Fibroblast of lung (primary cell): ENCODE results near the gene MISP3. TPM values are rescaled to one million over a fixed set of nuclear protein-coding genes. Genes with fewer than 3 reads are reported as not detected.

Experiments
- DNase-seq, 2 donors: peaks; one replicate each; pipeline versions ENCODE4 v3.0.0 to v3.0.0-alpha.2; 2010; ENCODE audit warnings: low read depth in 2 of 2
- H2AFZ ChIP-seq: 2 replicates; pipeline ENCODE4 v1.5.1; 2012; ENCODE audit warnings: low read length, control low read depth, inconsistent platforms
- H3K27ac ChIP-seq: 2 replicates; pipeline ENCODE4 v1.5.1; 2011; ENCODE audit warnings: low read length, control low read depth; ENCODE audit not compliant: insufficient read depth
- H3K27me3 ChIP-seq: 2 replicates; pipeline ENCODE4 v1.5.1; 2011; ENCODE audit warnings: mild to moderate bottlenecking, low read length; ENCODE audit not compliant: control insufficient read depth, insufficient read depth
- H3K36me3 ChIP-seq: 2 replicates; pipeline ENCODE4 v1.5.1; 2011; ENCODE audit warnings: low read length; ENCODE audit not compliant: control insufficient read depth, insufficient read depth
- H3K4me1 ChIP-seq: 2 replicates; pipeline ENCODE4 v1.5.1; 2011; ENCODE audit warnings: low read length; ENCODE audit not compliant: control insufficient read depth, insufficient read depth; ENCODE audit errors: extremely low read depth
- H3K4me2 ChIP-seq: 2 replicates; pipeline ENCODE4 v1.5.1; 2011; ENCODE audit warnings: low read length, control low read depth; ENCODE audit not compliant: insufficient read depth; ENCODE audit errors: extremely low read depth
- H3K4me3 ChIP-seq, 4 experiments: fragments of 200-600 bp in 1 of 4; sonication (generic) in 1 of 4; replicated peaks in 1 of 4; 2 replicates each; pipeline ENCODE4 v1.5.1; 2011 to 2016; ENCODE audit warnings: low read length in 4 of 4, low read depth in 3 of 4, mild to moderate bottlenecking in 3 of 4, control low read depth in 2 of 4, inconsistent platforms in 1 of 4, mixed read lengths in 1 of 4; ENCODE audit not compliant: insufficient read depth in 1 of 4; ENCODE audit errors: control extremely low read depth in 1 of 4
- H3K79me2 ChIP-seq: 2 replicates; pipeline ENCODE4 v1.5.1; 2012; ENCODE audit warnings: mild to moderate bottlenecking, low read length, inconsistent platforms; ENCODE audit not compliant: control insufficient read depth, insufficient read depth
- H3K9ac ChIP-seq: 2 replicates; pipeline ENCODE4 v1.5.1; 2011; ENCODE audit warnings: mild to moderate bottlenecking, low read length, control low read depth; ENCODE audit not compliant: insufficient read depth
- H3K9me3 ChIP-seq: 2 replicates; pipeline ENCODE4 v1.5.1; 2012; ENCODE audit warnings: low read depth, low read length; ENCODE audit not compliant: control insufficient read depth, insufficient read depth
- H4K20me1 ChIP-seq: 2 replicates; pipeline ENCODE4 v1.5.1; 2011; ENCODE audit warnings: low read length; ENCODE audit not compliant: control insufficient read depth, insufficient read depth; ENCODE audit errors: extremely low read depth
- EZH2 ChIP-seq: IDR thresholded peaks from 2 replicates; pipeline ENCODE4 v1.5.1; 2012; ENCODE audit warnings: low read length, control low read depth, mild to moderate bottlenecking; ENCODE audit errors: missing control alignments
- polyA plus RNA-seq, 2 donors: library from polyadenylated mRNA; depleted of rRNA in 1 of 2; stranded (reverse) in 1 of 2; unstranded in 1 of 2; fragments of >200 nt; gene quantifications; 2 replicates each; pipeline ENCODE4 v1.2.1, GENCODE V29; 2011 to 2012; ENCODE audit warnings: missing spikeins in 1 of 2
- total RNA-seq: library from RNA; depleted of rRNA; stranded (reverse); fragments of >200 nt; gene quantifications from 2 replicates; pipeline ENCODE4 v1.2.1, GENCODE V29; 2014
- TF ChIP-seq, protein P1 (sequence below), 2 donors: IDR thresholded peaks in 1 of 2; conservative IDR thresholded peaks in 1 of 2; 1 replicate in 1 of 2; 2 replicates in 1 of 2; pipeline ENCODE4 v1.5.1; 2011 to 2012; ENCODE audit warnings: low read length in 2 of 2, control low read depth in 1 of 2, inconsistent platforms in 1 of 2, low read depth in 1 of 2, mild to moderate bottlenecking in 1 of 2

Gene MISP3
- total and polyA plus RNA-seq, 2 donors (not counting 1 experiment from before 2014, with no cell fraction given): 0.33 to 0.83 TPM

GRCh38 chr19:14061751-14062557, 10.6 kb upstream of the MISP3 start, which contains the start of gene PALM3:
TSS of gene PALM3 (minus strand) at chr19:14062076. CDS start at chr19:14061980, 96 bp downstream.
- Histone ChIP-seq H2AFZ (no peak within 1 kb of the TSS), H4K20me1 (no peaks in the 10 kb centered on the region), H3K9me3 (no peaks in the 10 kb centered on the region), H3K4me1 (no peaks in the 10 kb centered on the region), H3K36me3 (no peaks in the 10 kb centered on the region), H3K9ac (no peak within 1 kb of the TSS), H3K4me3 (no peak within 1 kb of the TSS), H3K79me2 (no peaks in the 10 kb centered on the region), H3K4me2 (no peak within 1 kb of the TSS), H3K27me3 (peaks cover 5% of the 10 kb centered on the region), H3K27ac (no peak within 1 kb of the TSS)
- TF ChIP-seq, protein P1, sequence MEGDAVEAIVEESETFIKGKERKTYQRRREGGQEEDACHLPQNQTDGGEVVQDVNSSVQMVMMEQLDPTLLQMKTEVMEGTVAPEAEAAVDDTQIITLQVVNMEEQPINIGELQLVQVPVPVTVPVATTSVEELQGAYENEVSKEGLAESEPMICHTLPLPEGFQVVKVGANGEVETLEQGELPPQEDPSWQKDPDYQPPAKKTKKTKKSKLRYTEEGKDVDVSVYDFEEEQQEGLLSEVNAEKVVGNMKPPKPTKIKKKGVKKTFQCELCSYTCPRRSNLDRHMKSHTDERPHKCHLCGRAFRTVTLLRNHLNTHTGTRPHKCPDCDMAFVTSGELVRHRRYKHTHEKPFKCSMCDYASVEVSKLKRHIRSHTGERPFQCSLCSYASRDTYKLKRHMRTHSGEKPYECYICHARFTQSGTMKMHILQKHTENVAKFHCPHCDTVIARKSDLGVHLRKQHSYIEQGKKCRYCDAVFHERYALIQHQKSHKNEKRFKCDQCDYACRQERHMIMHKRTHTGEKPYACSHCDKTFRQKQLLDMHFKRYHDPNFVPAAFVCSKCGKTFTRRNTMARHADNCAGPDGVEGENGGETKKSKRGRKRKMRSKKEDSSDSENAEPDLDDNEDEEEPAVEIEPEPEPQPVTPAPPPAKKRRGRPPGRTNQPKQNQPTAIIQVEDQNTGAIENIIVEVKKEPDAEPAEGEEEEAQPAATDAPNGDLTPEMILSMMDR (conservative IDR thresholded peaks at IDR 0.05 in 1 of 2, IDR thresholded peaks at IDR 0.05 in 1 of 2; ENCODE audit: low read depth in 1 of 2, low read length in 2 of 2): no peak
- TF ChIP-seq EZH2: no peak
- no peak for DNase-seq

GRCh38 chr19:14062558-14062855, 10.1 kb upstream of the MISP3 start:
- H2AFZ ChIP-seq: no peak overlapping the region
- TF ChIP-seq, protein P1 (conservative IDR thresholded peaks at IDR 0.05 in 1 of 2, IDR thresholded peaks at IDR 0.05 in 1 of 2; ENCODE audit: low read depth in 1 of 2, low read length in 2 of 2): no peak
- DNase-seq: no peak
- H3K79me2 ChIP-seq: no peaks in the 10 kb centered on the region
- no peaks in the 10 kb centered on the region for H4K20me1 ChIP-seq
- no peaks in the 10 kb centered on the region for H3K4me1 ChIP-seq
- H3K4me2 ChIP-seq: no peak overlapping the region
- no peaks in the 10 kb centered on the region for H3K36me3 ChIP-seq
- H3K27me3 ChIP-seq: peaks cover 5% of the 10 kb centered on the region
- H3K27ac ChIP-seq: no peak overlapping the region
- no peak overlapping the region for H3K9ac ChIP-seq
- H3K9me3 ChIP-seq: no peaks in the 10 kb centered on the region
- H3K4me3 ChIP-seq: no peak overlapping the region

- Histone ChIP-seq H3K9me3 (no peaks in the 10 kb centered on the region), H3K4me2 (no peak overlapping the region), H4K20me1 (no peaks in the 10 kb centered on the region), H3K79me2 (no peaks in the 10 kb centered on the region), H3K9ac (no peak overlapping the region), H3K27me3 (peaks cover 5% of the 10 kb centered on the region), H3K36me3 (no peaks in the 10 kb centered on the region), H3K4me1 (no peaks in the 10 kb centered on the region), H3K4me3 (no peak overlapping the region), H3K27ac (no peak overlapping the region), H2AFZ (no peak overlapping the region)
- no peak for DNase-seq
- TF ChIP-seq, protein P1 (conservative IDR thresholded peaks at IDR 0.05 in 1 of 2, IDR thresholded peaks at IDR 0.05 in 1 of 2; ENCODE audit: low read depth in 1 of 2, low read length in 2 of 2): no peak
- no peak for TF ChIP-seq EZH2
Measured at GRCh38 chr19:14063105-14063504, 9.5 kb upstream of the MISP3 start.
